NCI-H2227 (cell line): Measurements from ENCODE around the gene LY6G5C.

ENCODE experiments used
- DNase-seq: peaks from one replicate; lab custom pipeline; 2025; ENCODE audit not compliant: unreplicated experiment; lab: John Stamatoyannopoulos, UW

LY6G5C gene

GRCh38 chr6:31680226-31681134 is at the start of gene LY6G5C:
TSS of gene LY6G5C (minus strand) at chr6:31681067. CDS start at chr6:31680373, 694 bp downstream.
- DNase-seq, result peak; percentile 83

- peak; percentile 95 for DNase-seq
Observed at GRCh38 chr6:31729979-31730630, 49.2 kb upstream of the LY6G5C start.

- DNase-seq, result peak; percentile 87
Observed at GRCh38 chr6:31729515-31729978, 48.7 kb upstream of the LY6G5C start.

- DNase-seq, result no peak
Observed at GRCh38 chr6:31728767-31729514, 48.1 kb upstream of the LY6G5C start, which contains the start of gene DDAH2. TSS of gene DDAH2 (minus strand) at chr6:31729299. CDS start at chr6:31729161, 138 bp downstream.

GRCh38 chr6:31727717-31728671 is 47.1 kb upstream of the LY6G5C start:
- no peak for DNase-seq

GRCh38 chr6:31727034-31727716 is 46.3 kb upstream of the LY6G5C start:
- no peak for DNase-seq

- DNase-seq, result no peak
Observed at GRCh38 chr6:31725502-31726350, 44.9 kb upstream of the LY6G5C start.

GRCh38 chr6:31723980-31724691 is 43.3 kb upstream of the LY6G5C start:
- no peak for DNase-seq

- DNase-seq, result no peak
Observed at GRCh38 chr6:31723245-31723979, 42.5 kb upstream of the LY6G5C start, which contains the start of gene MPIG6B. TSS of gene MPIG6B (plus strand) at chr6:31723373. CDS start at chr6:31723384, 11 bp downstream.

- no peak for DNase-seq
Observed at GRCh38 chr6:31722173-31722572, 41.3 kb upstream of the LY6G5C start.

GRCh38 chr6:31721351-31722020 is 40.6 kb upstream of the LY6G5C start, which contains the start of gene LY6G6C:
TSS of gene LY6G6C (minus strand) at chr6:31721746. CDS start at chr6:31721679, 67 bp downstream.
- no peak for DNase-seq

GRCh38 chr6:31720196-31720770 is 39.4 kb upstream of the LY6G5C start:
- DNase-seq, result no peak

- no peak for DNase-seq
Observed at GRCh38 chr6:31719001-31719400, 38.1 kb upstream of the LY6G5C start.

GRCh38 chr6:31718265-31718664 is 37.4 kb upstream of the LY6G5C start:
- DNase-seq, result no peak

- DNase-seq, result peak; percentile 29
Observed at GRCh38 chr6:31717499-31718222, 36.8 kb upstream of the LY6G5C start.
